K562 (cell line): ENCODE measurements around the gene CYB5R3. TPM values are rescaled to one million over a fixed set of nuclear protein-coding genes. Genes with fewer than 3 reads are reported as not detected.

ENCODE experiments used
- ATAC-seq: fragments of 200-7000 bp; cut with Tn5 transposase; 3 replicates; pipeline ENCODE4 v1.9.1; 2020; ENCODE audit warnings: moderate library complexity
- BruUV-seq: library from RNA; stranded (reverse); fragments of 400-500 nt; replicated peaks from 2 replicates; lab custom pipeline; 2021; lab: Mats Ljungman, UMichigan
- CTCF ChIA-PET: fragments of 300-600 bp; formaldehyde crosslinking; extraction: SDS; loops from one replicate; lab custom pipeline; 2021; ENCODE audit warnings: low intra/inter-chr PET ratio; lab: Yijun Ruan, JAX
- POLR2A ChIA-PET: fragments of 300-600, 350-650 bp; sonication (Branson Sonifier 250); formaldehyde crosslinking; extraction: SDS; loops from one replicate; lab custom pipeline; 2021; ENCODE audit warnings: antibody characterized with exemption, inconsistent platforms; lab: Yijun Ruan, JAX
- DNase-seq, 4 experiments: peaks; one replicate each; pipeline versions ENCODE4 v3.0.0 to v3.0.0-alpha.2; 2011 to 2018; ENCODE audit warnings: low spot score in 3 of 4, mixed read lengths in 3 of 4; ENCODE audit errors: extremely low read depth in 1 of 4
- FAIRE-seq: peaks from 2 replicates; lab custom pipeline; 2011; peaks lifted over from hg19 to GRCh38; lab: Jason Lieb, UNC
- H2AFZ ChIP-seq: 2 replicates; pipeline ENCODE4 v1.6.0; 2011; ENCODE audit warnings: low read depth, low read length, control low read depth, inconsistent platforms
- H3K27ac ChIP-seq: fragments of 200-600 bp; 3 replicates; pipeline ENCODE4 v1.8.0; 2011; ENCODE audit warnings: low read depth, mild to moderate bottlenecking, control low read depth, inconsistent platforms, low read length, moderate library complexity, mixed read lengths; ENCODE audit errors: extremely low read depth
- H3K27me3 ChIP-seq, 2 experiments: fragments of 300-600 bp in 1 of 2; 2 replicates in 1 of 2; 3 replicates in 1 of 2; pipeline versions ENCODE4 v1.6.0 to v1.8.0; 2011; ENCODE audit warnings: inconsistent platforms in 2 of 2, low read length in 2 of 2, mild to moderate bottlenecking in 1 of 2, mixed read lengths in 1 of 2, moderate library complexity in 1 of 2; ENCODE audit not compliant: control insufficient read depth in 2 of 2, insufficient read depth in 2 of 2
- H3K36me3 ChIP-seq: fragments of 300-600 bp; 3 replicates; pipeline ENCODE4 v1.8.0; 2011; ENCODE audit warnings: mild to moderate bottlenecking, low read length, inconsistent platforms; ENCODE audit not compliant: control insufficient read depth, insufficient read depth
- H3K4me1 ChIP-seq, 2 experiments: fragments of 200-600 bp in 1 of 2; replicated peaks in 1 of 2; 2 replicates in 1 of 2; 3 replicates in 1 of 2; pipeline versions ENCODE4 v1.5.1 to v1.8.0; 2011; ENCODE audit warnings: inconsistent platforms in 2 of 2, low read length in 2 of 2, mild to moderate bottlenecking in 1 of 2, mixed read lengths in 1 of 2, moderate library complexity in 1 of 2; ENCODE audit not compliant: control insufficient read depth in 2 of 2, insufficient read depth in 2 of 2
- H3K4me2 ChIP-seq: 2 replicates; pipeline ENCODE4 v1.6.1; 2011; ENCODE audit warnings: low read length, control low read depth, inconsistent platforms, mixed read lengths; ENCODE audit not compliant: insufficient read depth
- H3K4me3 ChIP-seq: fragments of 200-600 bp; sonication (generic), shearing (Covaris generic); 2 replicates; pipeline ENCODE4 v1.5.1; 2016; ENCODE audit warnings: control low read depth, inconsistent platforms
- H3K79me2 ChIP-seq: fragments of 200-600 bp; 3 replicates; pipeline ENCODE4 v1.8.0; 2011; ENCODE audit warnings: low read length, inconsistent platforms; ENCODE audit not compliant: control insufficient read depth, insufficient read depth
- H3K9ac ChIP-seq, 2 experiments: 2 replicates each; pipeline versions ENCODE4 v1.6.0 to v1.6.1; 2011; ENCODE audit warnings: low read depth in 2 of 2, low read length in 2 of 2, control low read depth in 1 of 2, inconsistent platforms in 1 of 2, mild to moderate bottlenecking in 1 of 2, mixed read lengths in 1 of 2; ENCODE audit not compliant: insufficient read depth in 1 of 2
- H3K9me1 ChIP-seq: one replicate; pipeline ENCODE4 v1.6.0; 2011; ENCODE audit warnings: inconsistent platforms, mild to moderate bottlenecking, low read length, moderate library complexity; ENCODE audit not compliant: control insufficient read depth, insufficient read depth
- H3K9me3 ChIP-seq: replicated peaks from 2 replicates; pipeline ENCODE4 v1.5.1; 2011; ENCODE audit warnings: low read depth, low read length, inconsistent platforms; ENCODE audit not compliant: control insufficient read depth, insufficient read depth
- H4K20me1 ChIP-seq: replicated peaks from 2 replicates; pipeline ENCODE4 v1.6.1; 2011; ENCODE audit warnings: low read length, inconsistent platforms, mixed read lengths; ENCODE audit not compliant: control insufficient read depth, insufficient read depth
- WGBS: fragments of 100-300 bp; shearing (Covaris generic); methylation state at CpG from one replicate; pipeline ENCODE4 v1.1.6; 2016; ENCODE audit warnings: low coverage, mixed read lengths; ENCODE audit not compliant: insufficient coverage; ENCODE audit errors: missing lambda C conversion rate; 5-methylcytosine and 5-hydroxymethylcytosine counted together
- in situ Hi-C: fragments of 300-500 bp; cut with MboI; formaldehyde crosslinking; loops from 4 replicates; pipeline ENCODE4 v1.15.0; 2018; ENCODE audit warnings: inconsistent platforms, mixed read lengths
- intact Hi-C: fragments of 100-400 bp; cut with micrococcal nuclease; formaldehyde crosslinking; loops from 2 replicates; pipeline ENCODE4 v1.14.2; 2022
- polyA plus RNA-seq, 8 experiments: library from polyadenylated mRNA; depleted of rRNA in 4 of 8; stranded (reverse) in 5 of 8; unstranded in 3 of 8; fragments of >200 nt; fragmentation: Nextera tagmentation in 2 of 8; fragmentation: Illumina TruSeq in 1 of 8; extraction: Ambion mirVana in 2 of 8; extraction: Trizol in 1 of 8; gene quantifications; 2 replicates each; pipeline versions ENCODE4 v1.2.1 to v1.2.3, GENCODE V29; 2011 to 2014; ENCODE audit warnings: inconsistent platforms in 1 of 8, missing spikeins in 1 of 8
- total RNA-seq, 7 experiments: library from RNA; depleted of rRNA in 6 of 7; stranded (reverse); fragments of >200 nt in 6 of 7; fragmentation: Illumina TruSeq in 2 of 7; extraction: Trizol in 2 of 7; gene quantifications; 2 replicates each; pipeline versions ENCODE4 v1.2.1 to v1.2.3, GENCODE V29; 2011 to 2021; ENCODE audit warnings: low replicate concordance in 1 of 7
- TF ChIP-seq, protein P1 (sequence below): sonication (generic); formaldehyde crosslinking; IDR thresholded peaks from 2 replicates; pipeline ENCODE4 v1.8.0; 2023; ENCODE audit warnings: mild to moderate bottlenecking, missing genetic modification reagents

CYB5R3 gene
- total and polyA plus RNA-seq, 9 of the 15 experiments (the other 6 are each of a cell fraction or from before 2014, with no cell fraction given), result 1.4 to 66.8 (median 23.4) TPM

DNA sequence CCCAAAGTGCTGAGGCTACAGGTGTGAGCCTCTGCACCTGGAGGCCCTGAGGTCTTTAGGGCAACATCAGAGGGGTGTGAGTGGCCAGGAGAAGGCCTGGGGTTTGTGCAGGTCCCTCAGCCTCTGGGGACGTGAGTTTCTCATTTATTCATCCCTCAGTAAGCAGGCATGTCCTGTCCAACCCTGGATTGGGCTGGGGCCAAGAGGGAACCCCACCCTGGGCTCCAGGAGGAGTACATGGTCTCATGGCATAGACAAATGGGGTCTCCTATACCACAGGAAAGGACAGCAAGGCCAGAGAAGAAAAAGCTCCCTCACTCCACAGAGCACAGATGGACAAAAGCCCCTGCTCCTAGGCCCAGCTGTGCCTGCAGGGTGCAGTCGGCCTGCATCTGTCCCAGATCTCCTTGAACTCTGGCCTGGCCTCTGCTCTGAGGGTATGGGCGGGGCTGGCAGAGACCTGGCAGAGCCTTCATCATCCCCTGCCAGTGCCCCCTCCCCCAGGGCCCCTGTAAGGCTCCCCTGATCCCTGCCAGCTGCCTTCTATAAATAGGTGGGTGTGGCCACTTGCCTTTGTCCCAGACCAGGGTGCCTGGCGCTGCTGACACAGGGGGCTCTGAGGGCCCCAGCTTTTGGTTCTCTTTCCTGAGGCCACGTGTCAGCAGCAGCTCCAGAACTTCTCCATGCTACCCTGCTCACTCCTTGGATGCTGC, 36.9 kb upstream of the CYB5R3 start:
- POLR2A ChIA-PET, result no interaction called here
- DNase-seq (no peak), FAIRE-seq (no peak)
- Histone ChIP-seq H3K9me3 (no peaks in the 10 kb centered on the region), H2AFZ (no peak overlapping the region), H3K4me1 (peaks cover 8 to 16% of the 10 kb centered on the region in 2 experiments; a peak in 3 of 5 replicates), H3K4me2 (no peak overlapping the region), H4K20me1 (no peaks in the 10 kb centered on the region), H3K27me3 (peaks cover 0 to 7% of the 10 kb centered on the region in 2 experiments; a peak in 4 of 5 replicates), H3K79me2 (no peaks in the 10 kb centered on the region)
- 21% methylated on average over 4 of the region's 5 CpGs for WGBS
- BruUV-seq, result no TSS peak
- in situ Hi-C loops (no loop called here), intact Hi-C loops (no loop called here)
- TF ChIP-seq, protein P1, sequence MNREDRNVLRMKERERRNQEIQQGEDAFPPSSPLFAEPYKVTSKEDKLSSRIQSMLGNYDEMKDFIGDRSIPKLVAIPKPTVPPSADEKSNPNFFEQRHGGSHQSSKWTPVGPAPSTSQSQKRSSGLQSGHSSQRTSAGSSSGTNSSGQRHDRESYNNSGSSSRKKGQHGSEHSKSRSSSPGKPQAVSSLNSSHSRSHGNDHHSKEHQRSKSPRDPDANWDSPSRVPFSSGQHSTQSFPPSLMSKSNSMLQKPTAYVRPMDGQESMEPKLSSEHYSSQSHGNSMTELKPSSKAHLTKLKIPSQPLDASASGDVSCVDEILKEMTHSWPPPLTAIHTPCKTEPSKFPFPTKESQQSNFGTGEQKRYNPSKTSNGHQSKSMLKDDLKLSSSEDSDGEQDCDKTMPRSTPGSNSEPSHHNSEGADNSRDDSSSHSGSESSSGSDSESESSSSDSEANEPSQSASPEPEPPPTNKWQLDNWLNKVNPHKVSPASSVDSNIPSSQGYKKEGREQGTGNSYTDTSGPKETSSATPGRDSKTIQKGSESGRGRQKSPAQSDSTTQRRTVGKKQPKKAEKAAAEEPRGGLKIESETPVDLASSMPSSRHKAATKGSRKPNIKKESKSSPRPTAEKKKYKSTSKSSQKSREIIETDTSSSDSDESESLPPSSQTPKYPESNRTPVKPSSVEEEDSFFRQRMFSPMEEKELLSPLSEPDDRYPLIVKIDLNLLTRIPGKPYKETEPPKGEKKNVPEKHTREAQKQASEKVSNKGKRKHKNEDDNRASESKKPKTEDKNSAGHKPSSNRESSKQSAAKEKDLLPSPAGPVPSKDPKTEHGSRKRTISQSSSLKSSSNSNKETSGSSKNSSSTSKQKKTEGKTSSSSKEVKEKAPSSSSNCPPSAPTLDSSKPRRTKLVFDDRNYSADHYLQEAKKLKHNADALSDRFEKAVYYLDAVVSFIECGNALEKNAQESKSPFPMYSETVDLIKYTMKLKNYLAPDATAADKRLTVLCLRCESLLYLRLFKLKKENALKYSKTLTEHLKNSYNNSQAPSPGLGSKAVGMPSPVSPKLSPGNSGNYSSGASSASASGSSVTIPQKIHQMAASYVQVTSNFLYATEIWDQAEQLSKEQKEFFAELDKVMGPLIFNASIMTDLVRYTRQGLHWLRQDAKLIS (CRISPR knock-in tag), result no peak
- TF ChIP-seq, all 486 proteins: peak for 0
- no peak overlapping the region for H3K9ac ChIP-seq
- H3K27ac ChIP-seq, result no peak overlapping the region
- CTCF ChIA-PET, result no interaction called here
- ATAC-seq, result no peak
- no peaks in the 10 kb centered on the region for H3K36me3 ChIP-seq
- H3K4me3 ChIP-seq, result no peak overlapping the region
- H3K9me1 ChIP-seq, result no peaks in the 10 kb centered on the region
